Astrocyte (in vitro differentiated cells and primary cell): ENCODE data around the gene LIME1. TPM values are rescaled to one million over a fixed set of nuclear protein-coding genes. Genes with fewer than 3 reads are reported as not detected.

Experiments used
- DNase-seq: peaks from one replicate; pipeline ENCODE4 v3.0.0-alpha.2; 2010; ENCODE audit warnings: low read depth
- FAIRE-seq: peaks from 2 replicates; lab custom pipeline; 2011; peaks lifted over from hg19 to GRCh38; lab: Jason Lieb, UNC
- H2AFZ ChIP-seq: 2 replicates; pipeline ENCODE4 v1.6.0; 2012; ENCODE audit warnings: low read depth, low read length, inconsistent platforms
- H3K27ac ChIP-seq: 2 replicates; pipeline ENCODE4 v1.5.1; 2011; ENCODE audit warnings: low read depth, low read length, inconsistent platforms
- H3K27me3 ChIP-seq: 2 replicates; pipeline ENCODE4 v1.6.0; 2011; ENCODE audit warnings: low read length, inconsistent platforms; ENCODE audit not compliant: insufficient read depth
- H3K36me3 ChIP-seq: 2 replicates; pipeline ENCODE4 v1.5.1; 2011; ENCODE audit warnings: low read length, inconsistent platforms; ENCODE audit not compliant: insufficient read depth
- H3K4me1 ChIP-seq: 2 replicates; pipeline ENCODE4 v1.5.1; 2011; ENCODE audit warnings: low read length, inconsistent platforms; ENCODE audit not compliant: insufficient read depth
- H3K4me2 ChIP-seq: 2 replicates; pipeline ENCODE4 v1.6.0; 2012; ENCODE audit warnings: low read length, inconsistent platforms
- H3K4me3 ChIP-seq: 2 replicates; pipeline ENCODE4 v1.5.1; 2011; ENCODE audit warnings: low read depth, mild to moderate bottlenecking, low read length, inconsistent platforms; ENCODE audit not compliant: insufficient read depth
- H3K79me2 ChIP-seq: 2 replicates; pipeline ENCODE4 v1.6.0; 2012; ENCODE audit warnings: mild to moderate bottlenecking, low read length, inconsistent platforms; ENCODE audit not compliant: insufficient read depth
- H3K9ac ChIP-seq: 2 replicates; pipeline ENCODE4 v1.6.0; 2012; ENCODE audit warnings: mild to moderate bottlenecking, low read length, inconsistent platforms
- H3K9me3 ChIP-seq: 2 replicates; pipeline ENCODE4 v1.5.1; 2012; ENCODE audit warnings: low read depth, mild to moderate bottlenecking, low read length, inconsistent platforms; ENCODE audit not compliant: insufficient read depth
- H4K20me1 ChIP-seq: 2 replicates; pipeline ENCODE4 v1.6.0; 2012; ENCODE audit warnings: low read length, inconsistent platforms; ENCODE audit not compliant: insufficient read depth
- H3K27ac Mint-ChIP-seq: one replicate; pipeline ENCODE4 v1.8.0; 2021; ENCODE audit warnings: mild to moderate bottlenecking, mixed read lengths; ENCODE audit not compliant: unreplicated experiment
- H3K27me3 Mint-ChIP-seq: one replicate; pipeline ENCODE4 v1.8.0; 2021; ENCODE audit warnings: low read depth, mixed read lengths; ENCODE audit not compliant: unreplicated experiment
- H3K36me3 Mint-ChIP-seq: one replicate; pipeline ENCODE4 v1.8.0; 2021; ENCODE audit warnings: low read depth, mixed read lengths; ENCODE audit not compliant: unreplicated experiment
- H3K4me1 Mint-ChIP-seq: one replicate; pipeline ENCODE4 v1.8.0; 2021; ENCODE audit warnings: low read depth, mixed read lengths; ENCODE audit not compliant: unreplicated experiment
- H3K4me3 Mint-ChIP-seq: one replicate; pipeline ENCODE4 v1.8.0; 2021; ENCODE audit warnings: mild to moderate bottlenecking, moderate library complexity, mixed read lengths; ENCODE audit not compliant: unreplicated experiment
- H3K9me3 Mint-ChIP-seq: one replicate; pipeline ENCODE4 v1.8.0; 2021; ENCODE audit warnings: mild to moderate bottlenecking, mixed read lengths; ENCODE audit not compliant: unreplicated experiment
- EZH2 ChIP-seq: IDR thresholded peaks from 2 replicates; pipeline ENCODE4 v1.6.1; 2012; ENCODE audit warnings: mild to moderate bottlenecking, low read length, inconsistent platforms; ENCODE audit not compliant: insufficient read depth
- total RNA-seq: library from RNA; stranded (reverse); gene quantifications from 2 replicates; pipeline ENCODE4 v1.2.1, GENCODE V29; 2021
- TF ChIP-seq, protein P1 (sequence below): IDR thresholded peaks from 2 replicates; pipeline ENCODE4 v1.5.1; 2011; ENCODE audit warnings: low read depth, mild to moderate bottlenecking, inconsistent platforms, low read length, moderate library complexity; ENCODE audit not compliant: insufficient read depth

The LIME1 gene
- total RNA-seq, 1 donor from 2014 or later: 7.6 TPM

DNA sequence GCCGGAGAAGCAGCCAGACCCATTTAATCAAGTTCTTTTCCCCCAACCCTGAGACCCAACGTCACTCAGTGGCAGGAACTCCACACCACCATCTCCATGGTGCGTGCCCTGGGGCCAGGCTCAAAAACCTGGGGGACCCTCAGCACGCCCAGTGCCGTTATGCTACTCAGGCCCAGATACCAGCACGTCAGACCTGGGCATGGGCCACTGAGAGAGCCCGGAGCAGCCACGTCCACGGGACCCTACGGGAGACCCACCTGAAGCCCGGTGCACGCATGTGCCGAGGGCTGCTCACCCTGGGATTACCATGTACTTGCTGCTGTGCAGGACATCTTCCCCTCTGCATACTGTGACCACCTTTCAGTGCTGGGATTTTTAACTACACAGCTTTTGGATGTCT lies 16.9 kb downstream of the LIME1 start:
- Histone ChIP-seq H3K27ac (no peak overlapping the region), H3K4me2 (no peak overlapping the region), H3K4me1 (no peaks in the 10 kb centered on the region), H2AFZ (no peak overlapping the region), H3K9ac (no peak overlapping the region), H3K27me3 (no peaks in the 10 kb centered on the region), H3K4me3 (no peak overlapping the region), H3K36me3 (no peaks in the 10 kb centered on the region), H3K79me2 (no peaks in the 10 kb centered on the region), H4K20me1 (peaks cover 3% of the 10 kb centered on the region), H3K9me3 (no peaks in the 10 kb centered on the region)
- FAIRE-seq (no peak), DNase-seq (no peak)
- no peak overlapping the region for H3K4me3 Mint-ChIP-seq
- no peaks in the 10 kb centered on the region for H3K27me3 Mint-ChIP-seq
- H3K36me3 Mint-ChIP-seq: peaks cover 7% of the 10 kb centered on the region
- no peak overlapping the region for H3K27ac Mint-ChIP-seq
- H3K4me1 Mint-ChIP-seq: peaks cover 4% of the 10 kb centered on the region
- H3K9me3 Mint-ChIP-seq: peaks cover 2% of the 10 kb centered on the region
- TF ChIP-seq, protein P1, sequence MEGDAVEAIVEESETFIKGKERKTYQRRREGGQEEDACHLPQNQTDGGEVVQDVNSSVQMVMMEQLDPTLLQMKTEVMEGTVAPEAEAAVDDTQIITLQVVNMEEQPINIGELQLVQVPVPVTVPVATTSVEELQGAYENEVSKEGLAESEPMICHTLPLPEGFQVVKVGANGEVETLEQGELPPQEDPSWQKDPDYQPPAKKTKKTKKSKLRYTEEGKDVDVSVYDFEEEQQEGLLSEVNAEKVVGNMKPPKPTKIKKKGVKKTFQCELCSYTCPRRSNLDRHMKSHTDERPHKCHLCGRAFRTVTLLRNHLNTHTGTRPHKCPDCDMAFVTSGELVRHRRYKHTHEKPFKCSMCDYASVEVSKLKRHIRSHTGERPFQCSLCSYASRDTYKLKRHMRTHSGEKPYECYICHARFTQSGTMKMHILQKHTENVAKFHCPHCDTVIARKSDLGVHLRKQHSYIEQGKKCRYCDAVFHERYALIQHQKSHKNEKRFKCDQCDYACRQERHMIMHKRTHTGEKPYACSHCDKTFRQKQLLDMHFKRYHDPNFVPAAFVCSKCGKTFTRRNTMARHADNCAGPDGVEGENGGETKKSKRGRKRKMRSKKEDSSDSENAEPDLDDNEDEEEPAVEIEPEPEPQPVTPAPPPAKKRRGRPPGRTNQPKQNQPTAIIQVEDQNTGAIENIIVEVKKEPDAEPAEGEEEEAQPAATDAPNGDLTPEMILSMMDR: no peak
- TF ChIP-seq EZH2: no peak

DNA sequence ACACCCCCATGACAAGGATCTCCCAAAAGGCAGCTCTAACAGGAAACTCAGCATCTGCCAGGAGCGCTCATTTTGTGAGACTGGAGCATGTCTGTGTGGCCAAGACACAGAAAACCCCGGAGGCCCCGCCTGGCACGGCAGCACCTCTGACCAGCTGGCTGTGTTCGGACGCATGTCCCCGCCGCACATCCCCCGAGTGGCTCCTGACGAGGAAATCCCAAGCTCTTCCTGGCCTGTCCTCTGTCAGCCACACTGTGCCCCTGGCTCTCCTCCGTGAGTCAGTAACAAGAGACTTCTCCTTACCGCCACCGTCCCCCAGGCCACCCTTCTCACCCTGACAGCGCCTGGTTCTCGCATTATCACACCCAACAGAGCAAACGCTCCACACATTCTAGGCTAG lies 17.5 kb downstream of the LIME1 start:
- H3K4me2 ChIP-seq: no peak overlapping the region
- no peak overlapping the region for H2AFZ ChIP-seq
- H3K36me3 ChIP-seq: no peaks in the 10 kb centered on the region
- no peak overlapping the region for H3K27ac Mint-ChIP-seq
- no peak overlapping the region for H3K27ac ChIP-seq
- peaks cover 7% of the 10 kb centered on the region for H3K36me3 Mint-ChIP-seq
- H3K4me3 ChIP-seq: no peak overlapping the region
- no peaks in the 10 kb centered on the region for H3K27me3 ChIP-seq
- H4K20me1 ChIP-seq: peaks cover 3% of the 10 kb centered on the region
- no peak for TF ChIP-seq EZH2
- TF ChIP-seq, protein P1: no peak
- no peak overlapping the region for H3K9ac ChIP-seq
- H3K79me2 ChIP-seq: no peaks in the 10 kb centered on the region
- no peaks in the 10 kb centered on the region for H3K9me3 ChIP-seq
- DNase-seq: no peak
- H3K9me3 Mint-ChIP-seq: peaks cover 2% of the 10 kb centered on the region
- no peak overlapping the region for H3K4me3 Mint-ChIP-seq
- H3K4me1 Mint-ChIP-seq: peaks cover 4% of the 10 kb centered on the region
- no peaks in the 10 kb centered on the region for H3K4me1 ChIP-seq
- no peaks in the 10 kb centered on the region for H3K27me3 Mint-ChIP-seq
- no peak for FAIRE-seq

DNA sequence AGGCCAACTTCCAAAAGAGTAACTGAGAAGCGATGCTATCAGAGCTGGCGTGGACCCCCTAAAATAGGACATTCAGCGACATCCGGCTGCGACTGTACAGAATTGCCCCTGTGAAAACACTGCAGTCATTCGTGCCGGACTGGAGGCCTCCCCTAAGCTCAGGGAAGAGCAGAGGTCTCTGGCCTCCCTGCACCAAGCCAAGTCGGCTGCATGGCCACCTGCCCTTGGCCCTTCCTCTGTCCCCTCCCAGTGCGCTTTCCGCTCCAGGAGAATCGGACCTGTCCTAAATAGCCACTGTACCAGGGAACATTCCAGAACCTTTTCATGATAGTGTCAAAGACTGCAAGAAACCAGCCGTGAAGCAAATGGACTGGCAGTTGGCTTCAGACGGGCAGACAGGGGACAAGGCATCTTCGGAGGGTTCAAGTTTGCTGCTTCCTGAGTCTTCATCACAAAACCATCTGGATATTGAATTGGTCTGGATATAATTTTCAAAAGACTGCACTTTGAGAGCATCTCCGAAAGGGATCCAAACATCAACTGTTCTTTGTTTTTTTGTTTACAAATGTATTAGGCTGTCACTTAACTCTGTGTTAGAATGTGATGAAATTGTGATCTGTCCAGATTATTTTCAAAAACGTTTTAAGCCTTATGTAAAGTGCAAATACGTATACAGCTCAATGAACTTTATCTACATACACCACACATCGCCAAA lies 19.6 kb downstream of the LIME1 start:
- Mint-ChIP-seq H3K36me3 (peaks cover 7% of the 10 kb centered on the region), H3K27ac (no peak overlapping the region)
- no peak overlapping the region for H3K4me2 ChIP-seq

More for the DNA sequence above, 19.6 kb downstream of the LIME1 start:
- Mint-ChIP-seq H3K27me3 (no peaks in the 10 kb centered on the region), H3K9me3 (peaks cover 2% of the 10 kb centered on the region), H3K4me3 (no peak overlapping the region), H3K4me1 (peaks cover 4% of the 10 kb centered on the region)
- Histone ChIP-seq H3K79me2 (no peaks in the 10 kb centered on the region), H3K27ac (no peak overlapping the region), H4K20me1 (peaks cover 3% of the 10 kb centered on the region), H3K4me1 (no peaks in the 10 kb centered on the region), H2AFZ (no peak overlapping the region), H3K36me3 (no peaks in the 10 kb centered on the region), H3K9me3 (no peaks in the 10 kb centered on the region), H3K9ac (no peak overlapping the region), H3K4me3 (no peak overlapping the region), H3K27me3 (no peaks in the 10 kb centered on the region)
- FAIRE-seq (no peak), DNase-seq (no peak)
- TF ChIP-seq, protein P1: no peak
- no peak for TF ChIP-seq EZH2
